A673 (cell line): Measurements from ENCODE around the gene METRN. TPM values are rescaled to one million over a fixed set of nuclear protein-coding genes. Genes with fewer than 3 reads are reported as not detected.

ENCODE experiments used
- BruUV-seq: library from RNA; stranded (reverse); fragments of 400-500 nt; replicated peaks from 2 replicates; lab custom pipeline; 2021; lab: Mats Ljungman, UMichigan
- CTCF ChIA-PET: fragments of 300-600 bp; sonication (Branson Sonifier 250); formaldehyde crosslinking; loops from one replicate; lab custom pipeline; 2022; ENCODE audit warnings: antibody characterized with exemption; lab: Charles Lee
- POLR2A ChIA-PET: fragments of 300-600 bp; sonication (Branson Sonifier 250); formaldehyde crosslinking; loops from one replicate; lab custom pipeline; 2022; ENCODE audit warnings: antibody characterized with exemption; ENCODE audit not compliant: low non-redundant PET; lab: Charles Lee
- DNase-seq: peaks from one replicate; pipeline ENCODE4 v3.0.0-alpha.2; 2015; ENCODE audit warnings: low spot score
- H3K27ac ChIP-seq: fragments of 200-600 bp; sonication (generic); 2 replicates; pipeline ENCODE4 v1.5.1; 2016; ENCODE audit warnings: mixed run types, low read depth, mild to moderate bottlenecking, mixed read lengths, antibody characterized with exemption, low read length; ENCODE audit not compliant: poor library complexity, severe bottlenecking
- H3K27me3 ChIP-seq: fragments of 200-600 bp; sonication (generic); replicated peaks from 2 replicates; pipeline ENCODE4 v1.6.1; 2017; ENCODE audit warnings: mixed run types, low read depth, mild to moderate bottlenecking, mixed read lengths, antibody characterized with exemption, low read length; ENCODE audit not compliant: insufficient read depth, poor library complexity
- H3K36me3 ChIP-seq: fragments of 200-600 bp; sonication (generic); 2 replicates; pipeline ENCODE4 v1.6.1; 2016; ENCODE audit warnings: mixed run types, mild to moderate bottlenecking, mixed read lengths, antibody characterized with exemption, low read length; ENCODE audit not compliant: insufficient read depth, poor library complexity, severe bottlenecking
- H3K4me1 ChIP-seq: fragments of 200-600 bp; sonication (generic); 2 replicates; pipeline ENCODE4 v1.6.1; 2017; ENCODE audit warnings: mixed run types, mild to moderate bottlenecking, mixed read lengths, antibody characterized with exemption, low read length; ENCODE audit not compliant: insufficient read depth, poor library complexity, severe bottlenecking
- H3K4me3 ChIP-seq: fragments of 200-600 bp; sonication (generic); 2 replicates; pipeline ENCODE4 v1.5.1; 2016; ENCODE audit warnings: low read depth, mixed run types, mild to moderate bottlenecking, mixed read lengths, low read length; ENCODE audit not compliant: poor library complexity, severe bottlenecking
- H3K9me3 ChIP-seq: fragments of 200-600 bp; sonication (generic); 2 replicates; pipeline ENCODE4 v1.6.1; 2016; ENCODE audit warnings: mixed run types, low read depth, mild to moderate bottlenecking, mixed read lengths, antibody characterized with exemption, low read length; ENCODE audit not compliant: poor library complexity, severe bottlenecking
- EZH2 ChIP-seq: fragments of 200-600 bp; sonication (generic); IDR thresholded peaks from 2 replicates; pipeline ENCODE4 v1.6.1; 2017; ENCODE audit warnings: borderline replicate concordance, low read depth, mild to moderate bottlenecking, mixed read lengths, antibody characterized with exemption, low read length; ENCODE audit not compliant: poor library complexity, severe bottlenecking
- intact Hi-C: fragments of 100-400 bp; cut with micrococcal nuclease; formaldehyde crosslinking; loops from one replicate; pipeline ENCODE4 v1.10.0; 2022; ENCODE audit not compliant: unreplicated experiment
- total RNA-seq: library from RNA; stranded (reverse); gene quantifications from 2 replicates; pipeline ENCODE4 v1.2.3, GENCODE V29; 2021
- TF ChIP-seq, protein P1 (sequence below): fragments of 300-800, 200-600 bp; sonication (generic); conservative IDR thresholded peaks from 2 replicates; pipeline ENCODE4 v1.5.1; 2017; ENCODE audit warnings: low read depth, mild to moderate bottlenecking, antibody characterized with exemption, low read length, moderate library complexity, mixed read lengths

METRN gene
- total RNA-seq, 1 experiment from 2014 or later: 0.86 TPM

DNA sequence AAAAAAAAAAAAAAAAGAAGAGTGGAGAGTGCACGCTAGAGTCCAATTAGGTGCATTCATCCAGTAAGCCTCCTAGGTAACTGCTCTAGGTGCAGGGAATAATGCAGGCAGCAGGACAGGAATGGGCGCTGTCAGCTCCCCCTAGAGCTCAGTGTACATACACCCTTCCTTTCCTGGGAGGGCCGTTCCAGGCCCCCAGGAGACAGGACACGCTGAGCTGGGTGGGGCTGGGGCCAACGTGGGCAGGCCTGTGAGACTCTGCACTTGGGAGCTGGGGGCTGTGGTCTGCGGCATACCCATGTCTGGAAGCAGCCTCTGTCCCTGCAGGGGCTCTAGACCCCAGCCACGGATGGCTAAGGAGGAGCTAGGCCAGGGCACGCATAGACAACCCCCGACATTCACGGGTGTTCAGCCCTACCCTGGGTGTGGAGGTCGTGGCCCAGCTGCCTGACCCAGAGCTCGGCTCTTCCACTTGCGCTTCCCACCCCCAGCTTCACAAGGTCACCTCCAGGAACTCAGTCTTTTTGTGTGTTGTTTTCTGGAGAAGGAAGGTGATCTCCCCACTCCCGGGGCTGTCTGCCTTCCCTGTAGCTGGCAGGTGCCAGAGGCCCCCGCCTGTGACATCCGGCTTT lies 5.0 kb downstream of the METRN start:
- Histone ChIP-seq H3K27ac (peak overlapping the region; percentile 83), H3K27me3 (peaks cover 31% of the 10 kb centered on the region), H3K36me3 (no peaks in the 10 kb centered on the region), H3K4me3 (peak overlapping the region; percentile 69), H3K9me3 (no peaks in the 10 kb centered on the region), H3K4me1 (peaks cover 8% of the 10 kb centered on the region)
- TF ChIP-seq, protein P1, sequence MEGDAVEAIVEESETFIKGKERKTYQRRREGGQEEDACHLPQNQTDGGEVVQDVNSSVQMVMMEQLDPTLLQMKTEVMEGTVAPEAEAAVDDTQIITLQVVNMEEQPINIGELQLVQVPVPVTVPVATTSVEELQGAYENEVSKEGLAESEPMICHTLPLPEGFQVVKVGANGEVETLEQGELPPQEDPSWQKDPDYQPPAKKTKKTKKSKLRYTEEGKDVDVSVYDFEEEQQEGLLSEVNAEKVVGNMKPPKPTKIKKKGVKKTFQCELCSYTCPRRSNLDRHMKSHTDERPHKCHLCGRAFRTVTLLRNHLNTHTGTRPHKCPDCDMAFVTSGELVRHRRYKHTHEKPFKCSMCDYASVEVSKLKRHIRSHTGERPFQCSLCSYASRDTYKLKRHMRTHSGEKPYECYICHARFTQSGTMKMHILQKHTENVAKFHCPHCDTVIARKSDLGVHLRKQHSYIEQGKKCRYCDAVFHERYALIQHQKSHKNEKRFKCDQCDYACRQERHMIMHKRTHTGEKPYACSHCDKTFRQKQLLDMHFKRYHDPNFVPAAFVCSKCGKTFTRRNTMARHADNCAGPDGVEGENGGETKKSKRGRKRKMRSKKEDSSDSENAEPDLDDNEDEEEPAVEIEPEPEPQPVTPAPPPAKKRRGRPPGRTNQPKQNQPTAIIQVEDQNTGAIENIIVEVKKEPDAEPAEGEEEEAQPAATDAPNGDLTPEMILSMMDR: 0 out of 2 replicates have a peak, but pooled peaks have one; percentile 26
- TF ChIP-seq EZH2: no peak
- CTCF ChIA-PET: interaction anchor here (0.6 to 1.9 kb wide), 4 partner anchors 10 to 294 kb away, joined by 5 to 8 read pairs (median 8); partner anchors contain the start of gene RPUSD1
- intact Hi-C loops: loop anchor here (10.0 kb wide), 1 partner anchor 335 kb away; no protein-coding TSS in a partner anchor
- no TSS peak for BruUV-seq
- POLR2A ChIA-PET: no interaction called here
- DNase-seq: peak; percentile 39

DNA sequence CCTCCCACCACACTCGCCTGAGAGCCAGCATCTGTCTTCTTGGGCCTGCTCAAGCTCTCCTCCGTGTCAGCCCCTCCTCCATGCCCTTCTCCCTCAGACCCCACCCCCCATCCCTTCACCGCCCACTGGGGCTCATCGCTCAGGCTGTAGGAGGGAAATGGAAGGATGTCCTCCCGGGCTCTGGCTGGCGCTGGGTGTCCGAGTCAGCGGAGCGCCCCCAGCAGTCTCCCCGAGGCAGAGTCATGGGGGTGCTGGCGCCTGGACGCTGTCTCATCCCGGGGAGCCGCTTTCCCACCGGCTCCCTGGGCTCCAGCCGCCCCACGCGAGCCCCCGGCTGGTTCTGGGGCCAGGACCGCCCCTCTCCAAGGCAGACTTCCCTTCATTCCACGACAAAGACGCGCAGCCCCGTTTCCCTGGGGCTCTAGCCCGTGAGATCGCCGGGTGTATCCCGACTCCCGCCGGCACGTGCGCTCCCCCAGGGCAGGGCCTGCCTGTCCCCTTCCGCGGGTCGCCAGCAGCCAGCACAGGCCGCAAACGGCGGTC lies 5.6 kb downstream of the METRN start:
- peak overlapping the region; percentile 83 for H3K27ac ChIP-seq
- POLR2A ChIA-PET: no interaction called here
- no peaks in the 10 kb centered on the region for H3K9me3 ChIP-seq
- intact Hi-C loops: no loop called here
- H3K36me3 ChIP-seq: no peaks in the 10 kb centered on the region
- CTCF ChIA-PET: interaction anchor here (1.2 to 1.9 kb wide), 2 partner anchors 10 to 67 kb away, joined by 5 to 8 read pairs; partner anchors contain the start of gene RPUSD1
- peaks cover 27% of the 10 kb centered on the region for H3K27me3 ChIP-seq
- peak; percentile 81 for DNase-seq
- no TSS peak for BruUV-seq
- H3K4me1 ChIP-seq: peaks cover 8% of the 10 kb centered on the region
- no peak for TF ChIP-seq EZH2
- TF ChIP-seq, protein P1: peak; percentile 38; the same call in 1 of the 2 replicates
- peak overlapping the region; percentile 69 for H3K4me3 ChIP-seq

DNA sequence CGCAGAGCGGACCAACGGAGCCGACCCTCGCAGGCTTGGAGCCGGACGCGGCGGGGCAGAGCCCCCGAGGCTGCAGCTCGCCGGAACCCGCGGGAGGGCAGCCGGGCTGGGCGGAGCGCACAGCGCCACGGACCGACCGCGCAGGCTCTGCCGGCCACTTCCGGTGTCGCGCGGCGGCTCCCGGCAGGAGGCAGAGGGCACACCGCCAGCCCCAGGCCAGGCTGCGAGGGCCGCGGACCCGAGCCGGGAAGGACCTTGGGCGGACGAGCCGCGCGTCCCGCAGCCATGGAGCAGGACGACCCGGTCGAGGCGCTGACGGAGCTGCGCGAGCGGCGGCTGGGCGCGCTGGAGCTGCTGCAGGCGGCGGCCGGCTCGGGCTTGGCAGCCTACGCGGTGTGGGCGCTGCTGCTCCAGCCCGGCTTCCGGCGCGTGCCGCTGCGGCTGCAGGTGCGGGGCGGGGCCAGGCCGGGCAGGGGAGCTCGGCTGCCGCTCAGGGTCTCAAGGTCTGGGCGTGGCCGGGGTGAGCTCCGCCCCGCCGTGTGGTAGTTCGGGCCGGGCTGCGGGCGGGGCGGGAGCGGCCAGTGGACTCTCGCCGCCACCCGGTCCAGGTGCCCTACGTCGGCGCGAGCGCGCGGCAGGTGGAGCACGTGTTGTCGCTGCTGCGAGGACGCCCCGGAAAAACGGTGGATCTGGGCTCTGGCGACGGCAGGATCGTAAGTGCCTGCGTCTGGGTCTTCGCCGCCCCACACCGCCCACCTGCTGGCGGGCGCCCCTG lies 6.3 kb downstream of the METRN start, which contains the start of gene ANTKMT:
Gene ANTKMT (plus strand): TSS at position 157 of the 775 bp plus-strand sequence. CDS start 129 bp downstream, at position 286.
- no peaks in the 10 kb centered on the region for H3K36me3 ChIP-seq
- no peaks in the 10 kb centered on the region for H3K9me3 ChIP-seq
- intact Hi-C loops: no loop called here
- DNase-seq: peak; percentile 90
- TF ChIP-seq, protein P1: no peak
- TF ChIP-seq EZH2: no peak
- no TSS peak for BruUV-seq
- H3K4me3 ChIP-seq: peak within 1 kb of the TSS; percentile 69
- ChIA-PET POLR2A (no interaction called here), CTCF (interaction anchor here (0.6 to 1.9 kb wide), 3 partner anchors 9 to 35 kb away, joined by 3 to 8 read pairs (median 4); no protein-coding TSS in a partner anchor)
- peak within 1 kb of the TSS; percentile 83 for H3K27ac ChIP-seq
- peaks cover 8% of the 10 kb centered on the region for H3K4me1 ChIP-seq
- H3K27me3 ChIP-seq: peaks cover 20% of the 10 kb centered on the region
